Chondrocyte (in vitro differentiated cells): ENCODE results near the gene PAX8. TPM values are rescaled to one million over a fixed set of nuclear protein-coding genes. Genes with fewer than 3 reads are reported as not detected.
A peak's percentile ranks its signal among the peaks of the same experiment; 100 is the strongest.

Experiments used
- DNase-seq: peaks from one replicate; pipeline ENCODE4 v3.0.0; 2021; ENCODE audit warnings: mixed read lengths, low spot score
- H3K27ac Mint-ChIP-seq: one replicate; pipeline ENCODE4 v1.8.0; 2021; ENCODE audit warnings: mild to moderate bottlenecking, moderate library complexity, mixed read lengths; ENCODE audit not compliant: unreplicated experiment
- H3K27me3 Mint-ChIP-seq: 2 replicates; pipeline ENCODE4 v1.8.0; 2021; ENCODE audit warnings: low read depth, mixed read lengths
- H3K36me3 Mint-ChIP-seq: 2 replicates; pipeline ENCODE4 v1.8.0; 2021; ENCODE audit warnings: low read depth, mixed read lengths
- H3K4me1 Mint-ChIP-seq: 2 replicates; pipeline ENCODE4 v1.8.0; 2021; ENCODE audit warnings: low read depth, mild to moderate bottlenecking, mixed read lengths
- H3K4me3 Mint-ChIP-seq: one replicate; pipeline ENCODE4 v1.8.0; 2021; ENCODE audit warnings: mild to moderate bottlenecking, moderate library complexity, mixed read lengths; ENCODE audit not compliant: unreplicated experiment
- H3K9me3 Mint-ChIP-seq: 2 replicates; pipeline ENCODE4 v1.8.0; 2021; ENCODE audit warnings: low read depth, mixed read lengths
- total RNA-seq: library from RNA; stranded (reverse); gene quantifications from 3 replicates; pipeline ENCODE4 v1.2.1, GENCODE V29; 2021
- TF ChIP-seq, protein P1 (sequence below): fragments of 200-600 bp; sonication (generic); IDR thresholded peaks from 2 replicates; pipeline ENCODE4 v1.5.0; 2021; ENCODE audit warnings: antibody characterized with exemption, mild to moderate bottlenecking, moderate library complexity

The PAX8 gene
- total RNA-seq, 1 donor from 2014 or later: not detected

DNA sequence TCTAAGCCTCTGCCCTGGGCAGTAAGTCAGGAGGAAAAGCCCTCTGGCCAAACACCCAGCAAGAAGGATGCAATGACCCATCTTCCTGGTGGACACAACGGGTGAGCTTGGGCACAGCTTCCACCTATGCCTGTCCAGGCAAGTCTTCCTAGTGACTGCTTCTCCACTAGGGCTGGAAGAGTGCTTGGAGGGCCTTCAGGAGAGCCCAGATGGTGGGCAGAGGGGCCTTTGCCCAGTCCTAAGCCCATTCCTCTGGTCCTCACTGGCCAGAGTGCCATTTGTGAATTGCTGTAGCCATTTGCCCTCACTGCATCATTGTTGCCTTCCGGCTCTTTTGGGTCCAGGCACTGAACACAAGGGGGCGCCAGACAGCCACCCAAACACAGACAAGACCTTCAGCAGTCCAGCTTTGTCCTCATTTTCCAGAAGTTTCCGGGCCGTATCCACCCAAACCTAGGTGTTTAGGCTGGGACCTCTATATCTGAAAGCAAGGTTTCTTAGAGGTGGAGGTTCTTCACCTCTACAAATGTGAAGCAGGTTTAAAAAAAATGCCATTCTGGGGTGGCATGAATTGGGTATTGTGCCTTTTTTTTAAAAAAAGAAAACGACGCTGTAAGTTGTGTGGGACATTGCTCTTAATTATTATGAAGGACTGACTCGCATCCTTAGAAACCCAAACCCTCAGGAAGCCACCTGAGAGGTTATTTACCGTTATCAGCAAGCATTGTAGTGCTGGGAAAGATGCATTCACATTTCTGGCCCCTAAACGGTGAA lies 29.5 kb downstream of the PAX8 start:
- Mint-ChIP-seq H3K27ac (no peak overlapping the region), H3K36me3 (peaks cover 1% of the 10 kb centered on the region), H3K27me3 (no peaks in the 10 kb centered on the region), H3K4me3 (no peak overlapping the region), H3K4me1 (peaks cover 11% of the 10 kb centered on the region), H3K9me3 (no peaks in the 10 kb centered on the region)
- DNase-seq: no peak
- TF ChIP-seq, protein P1, sequence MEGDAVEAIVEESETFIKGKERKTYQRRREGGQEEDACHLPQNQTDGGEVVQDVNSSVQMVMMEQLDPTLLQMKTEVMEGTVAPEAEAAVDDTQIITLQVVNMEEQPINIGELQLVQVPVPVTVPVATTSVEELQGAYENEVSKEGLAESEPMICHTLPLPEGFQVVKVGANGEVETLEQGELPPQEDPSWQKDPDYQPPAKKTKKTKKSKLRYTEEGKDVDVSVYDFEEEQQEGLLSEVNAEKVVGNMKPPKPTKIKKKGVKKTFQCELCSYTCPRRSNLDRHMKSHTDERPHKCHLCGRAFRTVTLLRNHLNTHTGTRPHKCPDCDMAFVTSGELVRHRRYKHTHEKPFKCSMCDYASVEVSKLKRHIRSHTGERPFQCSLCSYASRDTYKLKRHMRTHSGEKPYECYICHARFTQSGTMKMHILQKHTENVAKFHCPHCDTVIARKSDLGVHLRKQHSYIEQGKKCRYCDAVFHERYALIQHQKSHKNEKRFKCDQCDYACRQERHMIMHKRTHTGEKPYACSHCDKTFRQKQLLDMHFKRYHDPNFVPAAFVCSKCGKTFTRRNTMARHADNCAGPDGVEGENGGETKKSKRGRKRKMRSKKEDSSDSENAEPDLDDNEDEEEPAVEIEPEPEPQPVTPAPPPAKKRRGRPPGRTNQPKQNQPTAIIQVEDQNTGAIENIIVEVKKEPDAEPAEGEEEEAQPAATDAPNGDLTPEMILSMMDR: peak; percentile 97

DNA sequence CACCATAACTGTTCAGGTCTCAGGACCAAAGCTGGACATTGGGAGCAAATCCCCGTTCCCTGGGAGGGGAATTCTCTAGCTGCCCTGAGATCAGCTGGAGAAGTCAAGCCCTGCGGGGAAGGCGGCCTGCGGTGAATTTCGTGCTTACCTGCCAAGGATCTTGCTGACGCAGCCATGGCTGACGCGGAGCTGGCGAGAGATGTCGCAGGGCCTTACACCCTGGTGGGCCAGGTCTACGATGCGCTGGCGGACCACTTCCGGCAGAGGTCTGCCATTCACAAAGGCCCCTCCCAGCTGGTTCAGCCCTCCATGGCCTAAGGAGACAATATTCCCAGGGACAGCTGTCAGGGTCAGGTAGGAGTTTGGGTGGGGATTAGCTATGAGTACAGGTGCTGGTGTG lies 32.1 kb downstream of the PAX8 start:
- no peaks in the 10 kb centered on the region for H3K27me3 Mint-ChIP-seq
- DNase-seq: no peak
- no peak overlapping the region for H3K27ac Mint-ChIP-seq
- H3K36me3 Mint-ChIP-seq: peaks cover 1% of the 10 kb centered on the region
- peaks cover 17% of the 10 kb centered on the region for H3K4me1 Mint-ChIP-seq
- no peaks in the 10 kb centered on the region for H3K9me3 Mint-ChIP-seq
- no peak overlapping the region for H3K4me3 Mint-ChIP-seq
- TF ChIP-seq, protein P1: no peak

DNA sequence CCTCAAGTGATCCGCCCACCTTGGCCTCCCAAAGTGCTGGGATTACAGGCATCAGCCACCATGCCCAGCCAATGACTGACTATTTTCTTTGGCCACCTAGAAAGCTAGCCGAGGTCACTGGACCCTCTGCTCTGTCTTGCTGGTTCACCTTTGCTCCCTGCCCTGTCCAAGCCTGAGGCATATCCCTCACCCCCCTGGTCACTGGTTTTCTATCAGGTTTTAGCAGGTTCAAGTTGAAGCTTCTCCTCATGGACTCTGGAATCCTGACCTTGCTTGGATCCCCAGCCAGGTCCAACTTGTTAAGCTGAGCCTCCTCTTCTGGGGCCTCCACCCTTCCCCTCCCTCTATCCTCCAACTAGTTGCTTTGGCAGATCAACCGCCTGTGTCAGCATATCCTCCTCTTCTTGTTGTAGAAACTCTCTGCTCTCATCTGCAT lies 33.4 kb downstream of the PAX8 start:
- Mint-ChIP-seq H3K27ac (no peak overlapping the region), H3K4me1 (peaks cover 24% of the 10 kb centered on the region), H3K27me3 (no peaks in the 10 kb centered on the region), H3K9me3 (no peaks in the 10 kb centered on the region), H3K36me3 (peaks cover 1% of the 10 kb centered on the region), H3K4me3 (no peak overlapping the region)
- TF ChIP-seq, protein P1: no peak
- no peak for DNase-seq

DNA sequence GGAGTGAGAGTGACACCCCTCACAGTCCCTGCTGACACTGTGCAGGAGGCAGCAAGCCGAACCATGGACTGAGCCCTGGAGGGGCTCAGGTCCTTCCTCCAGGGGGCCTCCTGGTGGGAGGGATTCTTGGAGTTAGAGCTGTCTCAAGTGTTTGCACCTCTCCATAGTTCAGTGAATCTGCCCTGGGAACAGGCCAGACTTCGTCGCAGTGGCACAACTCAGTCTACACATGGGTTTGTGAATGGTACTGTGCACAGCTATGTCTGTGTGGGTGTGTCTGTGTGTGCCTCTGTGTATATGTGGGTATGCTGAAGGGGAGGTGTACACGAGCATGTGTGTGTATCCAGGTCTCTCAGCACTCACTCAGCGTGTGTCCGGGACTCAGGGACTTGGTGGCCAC lies 36.4 kb downstream of the PAX8 start:
- Mint-ChIP-seq H3K27me3 (no peaks in the 10 kb centered on the region), H3K4me1 (peaks cover 30% of the 10 kb centered on the region), H3K36me3 (no peaks in the 10 kb centered on the region), H3K4me3 (no peak overlapping the region), H3K27ac (peak overlapping the region; percentile 38), H3K9me3 (no peaks in the 10 kb centered on the region)
- DNase-seq: no peak
- TF ChIP-seq, protein P1: no peak

DNA sequence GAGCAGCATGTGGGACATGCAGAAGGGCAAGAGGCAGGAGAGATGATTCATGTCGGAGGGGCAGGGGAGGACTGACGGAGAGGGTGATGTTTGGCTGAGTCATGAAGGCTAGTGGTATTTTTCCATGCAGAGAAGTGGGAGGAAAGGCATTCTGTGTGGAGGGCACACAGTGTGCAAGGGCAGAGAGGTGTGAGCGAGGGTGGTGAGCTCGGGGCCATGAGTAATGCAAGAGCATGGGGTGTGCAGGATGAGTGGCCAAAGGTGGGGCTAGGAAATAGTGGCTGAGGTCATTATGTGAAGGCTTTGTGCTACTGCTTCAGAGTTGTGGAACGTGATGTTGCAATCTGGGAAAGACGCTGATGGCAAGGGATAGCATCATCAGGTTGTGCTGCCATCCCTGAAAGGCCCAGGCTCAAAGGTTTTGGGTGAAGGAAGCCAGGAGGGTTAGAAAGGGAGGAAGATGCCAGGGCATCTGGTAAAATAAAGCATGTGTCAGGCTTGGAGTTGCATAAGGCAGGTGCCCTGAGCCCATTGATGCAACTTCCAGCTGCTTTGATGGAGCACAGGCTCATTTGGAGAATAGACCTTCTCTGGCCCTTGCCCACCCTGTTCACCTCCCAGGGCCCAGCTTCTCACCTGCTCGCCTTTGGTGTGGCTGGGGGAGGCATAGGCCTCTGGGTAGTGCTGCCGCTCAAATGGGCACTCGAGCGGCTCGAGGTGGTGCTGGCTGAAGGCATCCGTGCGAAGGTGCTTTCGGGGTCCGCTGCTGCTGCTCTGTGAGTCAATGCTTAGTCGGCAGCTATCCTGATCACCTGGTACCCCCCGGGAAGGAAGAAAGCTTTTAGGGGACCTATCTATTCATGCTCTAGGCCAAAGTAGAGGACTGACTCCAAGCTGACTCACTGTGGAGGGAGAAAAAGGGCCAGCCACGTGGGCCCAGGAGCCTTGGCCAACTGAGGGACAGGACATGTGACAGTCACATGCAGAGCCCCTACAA lies 37.5 kb downstream of the PAX8 start:
- Mint-ChIP-seq H3K27me3 (no peaks in the 10 kb centered on the region), H3K4me3 (no peak overlapping the region), H3K9me3 (no peaks in the 10 kb centered on the region), H3K27ac (peak overlapping the region; percentile 94), H3K4me1 (peaks cover 30% of the 10 kb centered on the region), H3K36me3 (no peaks in the 10 kb centered on the region)
- DNase-seq: no peak
- TF ChIP-seq, protein P1: no peak
